ENCODE results near the gene IQGAP3.
A peak's percentile ranks its signal among the peaks of the same experiment; 100 is the strongest.

Gene IQGAP3

DNA sequence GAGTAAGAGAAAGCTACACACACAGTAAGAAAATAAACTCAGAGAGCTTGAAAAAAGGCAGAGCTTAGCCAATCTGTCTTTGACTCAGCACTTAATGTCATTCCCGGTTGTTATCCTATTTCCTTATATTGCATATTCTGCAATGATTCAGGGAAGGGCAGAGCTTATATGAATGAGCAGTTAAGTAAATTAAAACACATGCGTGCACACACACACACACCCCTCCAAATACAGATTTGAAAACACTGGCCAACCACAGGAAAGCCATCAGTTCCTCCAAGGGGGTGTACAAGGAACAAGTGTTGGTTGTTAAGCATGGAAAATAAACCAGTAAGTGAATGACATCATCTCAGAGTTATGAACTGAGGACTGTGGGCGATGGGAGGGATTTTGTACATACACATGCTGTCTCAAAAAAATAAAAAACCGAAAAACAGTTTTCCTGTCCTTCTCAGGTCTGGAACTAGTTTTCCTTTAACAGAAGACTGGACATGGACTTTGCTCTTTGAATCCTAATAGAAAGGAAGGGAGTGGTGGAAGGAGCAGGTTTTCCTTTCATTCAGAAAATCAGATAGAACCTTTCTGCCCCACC, 1.0 kb downstream of the IQGAP3 start:
- peak in 1 of 2 donors; percentile 10 for DNase-seq

DNA sequence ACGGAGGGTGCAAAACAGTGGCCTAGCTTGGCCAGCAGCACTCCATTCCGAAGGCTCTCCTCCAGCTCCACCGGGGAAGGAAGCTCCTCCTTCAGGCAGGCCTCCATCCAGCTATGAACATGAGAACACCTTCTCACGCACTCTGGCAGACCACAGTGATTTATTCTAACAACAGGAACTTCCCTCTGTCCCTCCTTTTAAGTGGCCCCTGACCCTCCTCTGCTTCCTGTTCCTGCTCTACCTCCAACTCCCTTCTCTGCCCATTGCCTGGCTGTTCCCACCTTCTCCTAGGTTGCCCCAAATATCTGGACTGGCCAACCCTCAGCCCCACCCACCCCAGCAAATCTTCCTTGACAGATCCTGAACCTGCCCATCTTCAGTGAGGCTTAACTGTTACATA, 5.9 kb downstream of the IQGAP3 start:
- no peak for DNase-seq

DNA sequence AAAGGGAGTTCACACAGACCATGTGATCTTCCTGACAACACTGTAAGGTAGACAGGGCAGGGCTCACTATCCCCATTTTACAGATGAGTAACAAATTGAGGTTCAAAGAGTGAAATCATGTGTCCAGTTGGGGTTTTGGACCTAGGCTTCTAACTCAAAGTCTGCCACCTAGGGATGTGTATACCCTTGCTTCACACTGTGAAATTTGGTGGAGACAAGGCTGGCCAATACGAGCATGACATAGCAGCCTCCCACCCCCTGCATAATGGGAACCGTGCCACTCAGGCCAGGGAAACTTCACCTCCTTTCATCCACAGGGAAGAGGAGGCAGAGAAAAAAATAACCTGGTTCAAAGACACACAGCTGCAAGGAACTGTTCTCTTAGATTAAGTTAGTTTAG, 6.8 kb downstream of the IQGAP3 start:
- DNase-seq: no peak

DNA sequence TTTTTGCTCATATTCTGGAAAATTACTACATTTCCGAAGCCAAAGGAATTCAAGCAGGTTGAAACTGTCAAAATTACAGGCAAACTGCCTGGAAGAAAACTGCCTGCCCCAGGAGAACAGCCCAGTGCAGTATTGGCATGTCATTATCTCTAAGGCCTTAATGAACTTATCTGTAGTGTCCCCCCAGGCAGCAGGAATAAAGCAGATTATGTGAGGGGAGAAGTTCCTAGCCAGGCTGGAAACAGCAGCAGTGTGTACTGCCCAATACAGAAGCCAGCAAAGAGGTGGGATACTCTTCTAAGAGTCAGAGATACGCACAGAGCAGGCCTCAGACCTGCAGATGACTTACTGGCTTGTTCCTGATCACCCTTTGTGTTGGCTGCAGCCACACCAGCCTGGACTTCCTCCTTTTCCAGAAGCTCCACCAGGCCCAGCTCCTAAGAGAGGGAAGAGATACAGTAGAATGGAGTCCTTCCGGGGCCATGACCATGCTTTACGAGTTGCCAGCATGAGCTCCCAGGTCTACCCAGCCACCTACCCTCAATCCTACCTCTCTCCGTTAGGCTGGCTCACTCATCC, 11.7 kb downstream of the IQGAP3 start:
- DNase-seq: no peak

DNA sequence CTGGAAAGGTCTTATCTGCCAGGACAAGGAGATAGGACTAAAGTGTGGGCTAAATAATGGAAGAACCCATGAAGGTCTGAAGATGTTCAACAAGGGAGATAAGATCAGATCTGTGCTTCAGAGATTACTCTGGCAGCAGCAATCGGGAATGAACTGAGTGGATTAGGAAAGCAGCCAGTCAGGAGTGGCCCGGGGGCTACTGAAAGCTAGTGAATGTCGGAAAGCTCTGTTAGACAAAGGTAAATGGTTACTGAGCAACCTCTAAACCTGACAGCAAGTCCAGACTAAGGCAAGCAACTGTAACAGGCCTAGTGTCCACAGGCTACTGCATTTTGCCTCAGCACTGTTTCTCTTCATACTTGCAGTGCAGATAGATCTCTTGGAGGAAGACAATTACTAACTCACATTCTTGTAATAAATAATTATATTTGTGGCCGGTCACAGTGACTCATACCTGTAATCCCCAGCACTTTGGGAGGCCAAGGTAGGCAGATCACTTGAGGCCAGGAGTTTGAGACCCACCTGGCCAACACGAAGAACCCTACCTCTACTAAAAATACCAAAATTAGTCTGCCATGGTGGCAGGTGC, 12.5 kb downstream of the IQGAP3 start:
- DNase-seq: no peak

DNA sequence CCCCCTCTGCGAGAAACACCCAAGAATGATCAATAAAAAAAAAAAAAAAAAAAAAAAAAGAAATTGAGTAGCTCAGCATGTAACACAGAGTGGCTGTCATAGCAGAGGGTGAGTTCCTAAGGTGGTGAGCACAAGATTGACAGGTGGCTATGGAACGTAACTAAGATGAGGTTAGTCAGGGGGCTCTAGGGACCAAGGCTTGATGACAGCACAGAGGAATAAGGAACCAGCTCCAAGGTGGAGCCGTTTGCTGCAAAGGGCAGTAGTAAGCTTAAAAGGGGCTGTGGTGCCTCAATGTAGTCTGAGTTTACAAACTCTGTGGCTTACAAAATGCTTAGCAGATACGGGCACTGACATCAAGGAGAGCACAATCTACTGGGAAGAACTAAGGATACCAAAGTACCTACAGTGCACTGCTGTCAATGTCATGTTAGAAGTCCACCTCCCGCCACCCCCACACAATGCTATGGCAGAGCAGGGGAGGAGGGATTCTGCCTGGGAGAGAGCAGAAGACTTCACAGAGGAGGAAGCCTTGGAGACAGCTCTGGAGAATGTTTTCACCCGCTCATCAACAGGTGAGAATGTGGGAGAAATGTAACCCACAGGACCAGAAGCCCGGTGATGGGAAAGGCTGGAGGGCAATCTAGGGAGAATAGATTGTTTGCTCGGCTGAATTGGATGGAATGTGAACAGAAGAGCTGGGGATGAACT, 13.1 kb downstream of the IQGAP3 start:
- no peak for DNase-seq

DNA sequence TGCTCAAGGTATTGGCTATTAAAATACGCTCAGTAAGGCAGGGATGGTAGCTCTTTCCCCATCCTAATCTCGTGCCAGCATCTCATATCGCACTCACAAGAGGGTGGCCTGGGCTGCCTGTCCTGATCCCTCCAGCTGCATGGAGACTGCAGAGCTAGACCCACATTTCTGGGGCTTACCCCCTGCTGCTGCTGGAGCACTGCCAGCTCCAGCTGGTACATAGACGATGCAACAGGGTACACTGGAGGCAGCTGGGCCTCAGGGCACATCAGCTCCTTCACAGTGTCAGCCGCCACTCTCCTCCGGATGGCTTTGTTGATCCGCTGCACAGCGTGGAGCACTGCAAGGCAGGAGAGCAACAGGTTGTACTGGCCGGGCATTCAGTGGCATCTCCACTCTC, 16.0 kb downstream of the IQGAP3 start:
- no peak for DNase-seq

DNA sequence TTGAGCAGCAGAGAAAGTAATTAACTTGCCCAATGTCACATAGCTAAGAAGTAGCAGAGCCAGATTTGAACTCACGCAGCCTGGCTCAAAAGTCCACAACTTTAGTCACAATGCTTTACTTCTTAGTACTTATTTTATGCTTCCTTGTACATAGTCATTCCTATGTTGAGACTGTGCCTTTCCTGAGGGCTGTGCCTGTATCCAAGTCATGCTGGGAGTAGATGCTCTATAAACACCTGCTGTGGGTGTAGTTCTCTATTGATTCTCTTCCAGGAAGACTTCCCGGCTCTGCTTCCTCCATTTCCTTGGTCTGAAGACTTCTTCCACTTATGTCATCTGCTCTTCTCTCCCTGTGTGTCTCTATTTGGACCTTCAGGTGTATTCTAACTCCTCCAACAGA, 16.6 kb downstream of the IQGAP3 start:
- DNase-seq: no peak

DNA sequence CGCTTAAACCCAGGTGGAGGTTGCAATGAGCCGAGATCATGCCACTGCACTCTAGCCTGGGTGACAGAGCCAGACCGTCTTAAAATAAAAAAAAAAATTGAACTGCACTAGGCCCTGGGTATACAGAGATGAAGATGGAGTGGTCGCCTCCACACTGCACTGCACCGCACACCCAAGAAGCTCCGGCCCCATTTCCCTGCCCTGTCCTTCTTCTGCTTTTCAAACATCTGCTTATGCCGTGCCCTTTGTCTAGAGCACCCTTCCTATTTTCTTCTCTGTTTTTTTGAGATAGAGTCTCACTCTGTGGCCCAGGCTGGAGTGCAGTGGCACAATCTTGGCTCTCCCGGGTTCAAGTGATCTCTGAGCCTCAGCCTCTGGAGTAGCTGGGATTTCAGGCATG, 17.4 kb downstream of the IQGAP3 start:
- DNase-seq: no peak

DNA sequence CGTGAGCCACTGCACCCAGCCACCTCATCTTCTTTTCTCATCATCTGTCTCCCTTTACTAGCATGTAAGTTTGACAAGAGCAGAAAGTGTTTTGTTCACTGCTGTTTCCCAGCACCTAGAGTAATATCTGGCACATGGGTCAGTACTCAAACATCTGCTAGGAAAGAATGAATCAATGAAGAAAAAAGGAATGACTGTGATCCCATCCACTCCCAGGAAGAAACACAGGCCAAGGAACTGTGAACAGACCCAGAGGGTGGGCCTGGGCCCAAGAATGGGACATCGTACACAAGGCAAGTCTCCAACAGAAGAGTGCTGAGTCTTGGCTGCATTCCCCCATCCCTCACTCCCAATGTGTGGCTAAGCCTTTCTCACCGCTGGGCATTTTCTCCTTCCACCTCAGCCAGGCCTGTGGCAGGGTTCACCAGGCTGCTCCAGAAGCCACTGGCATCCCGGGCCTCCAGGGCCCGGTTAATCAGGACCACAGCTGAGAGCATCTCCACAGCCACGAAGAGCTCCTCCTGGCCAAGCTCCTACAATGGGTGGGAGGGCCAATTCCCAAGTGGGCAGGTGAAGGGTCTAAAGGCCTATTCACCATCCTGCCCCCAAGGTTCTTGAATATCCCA, 18.4 kb downstream of the IQGAP3 start:
- DNase-seq: no peak

DNA sequence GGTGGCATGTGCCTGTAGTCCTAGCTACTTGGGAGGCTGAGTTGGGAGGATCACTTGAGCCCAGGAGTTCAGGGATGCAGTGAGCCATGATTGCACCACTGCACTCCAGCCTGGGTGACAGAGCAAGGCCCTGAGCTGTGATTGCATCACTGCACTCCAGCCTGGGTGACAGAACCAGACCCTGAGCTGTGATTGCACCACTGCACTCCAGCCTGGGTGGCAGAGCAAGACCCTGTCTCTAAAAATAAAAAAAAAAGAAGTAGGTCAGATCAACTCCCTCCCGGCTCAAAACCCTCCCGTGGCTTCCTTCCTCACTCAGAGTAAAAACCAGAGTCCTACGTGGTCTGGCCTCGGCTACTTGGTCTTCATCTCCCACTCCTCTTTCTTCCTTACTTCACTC, 19.4 kb downstream of the IQGAP3 start:
- peak; percentile 35 to 60 for DNase-seq

DNA sequence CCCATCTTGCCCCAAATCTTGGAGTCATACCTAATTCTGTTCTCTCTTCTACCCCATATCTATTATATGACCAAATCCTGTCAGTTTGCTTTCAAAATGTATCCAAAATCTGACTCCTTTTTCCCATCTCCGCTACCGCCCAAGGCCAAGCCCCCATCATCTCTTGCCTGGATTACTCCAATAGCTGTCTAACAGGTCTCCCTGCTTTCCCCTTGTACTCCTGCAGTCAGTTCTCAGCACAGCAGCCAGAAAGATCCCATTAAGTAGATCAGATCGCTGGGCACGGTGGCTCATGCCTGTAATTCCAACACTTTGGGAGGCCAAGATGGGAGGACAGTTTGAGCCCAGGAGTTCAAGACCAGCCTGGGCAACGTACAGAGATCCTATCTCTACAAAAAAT, 19.8 kb downstream of the IQGAP3 start:
- no peak for DNase-seq

DNA sequence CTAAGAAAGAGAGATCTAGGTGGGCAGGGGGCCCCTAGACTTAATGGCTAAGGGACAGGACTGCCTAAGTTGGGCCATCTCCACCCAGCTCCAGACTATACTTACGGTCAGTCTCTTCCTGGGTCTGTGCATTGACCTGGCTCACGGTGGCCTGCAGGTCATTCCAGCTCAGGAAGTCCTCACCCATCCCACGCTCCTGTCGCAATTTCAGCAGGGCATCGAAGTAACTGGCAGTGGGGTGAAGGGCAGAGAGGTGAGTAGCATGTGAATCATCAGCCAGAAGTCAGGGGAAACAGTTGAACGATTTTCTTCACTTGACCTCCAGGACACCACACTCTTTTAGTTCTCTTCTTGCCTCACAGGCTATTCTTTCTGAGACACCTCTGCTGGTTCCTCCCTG, 20.5 kb downstream of the IQGAP3 start:
- no peak for DNase-seq

DNA sequence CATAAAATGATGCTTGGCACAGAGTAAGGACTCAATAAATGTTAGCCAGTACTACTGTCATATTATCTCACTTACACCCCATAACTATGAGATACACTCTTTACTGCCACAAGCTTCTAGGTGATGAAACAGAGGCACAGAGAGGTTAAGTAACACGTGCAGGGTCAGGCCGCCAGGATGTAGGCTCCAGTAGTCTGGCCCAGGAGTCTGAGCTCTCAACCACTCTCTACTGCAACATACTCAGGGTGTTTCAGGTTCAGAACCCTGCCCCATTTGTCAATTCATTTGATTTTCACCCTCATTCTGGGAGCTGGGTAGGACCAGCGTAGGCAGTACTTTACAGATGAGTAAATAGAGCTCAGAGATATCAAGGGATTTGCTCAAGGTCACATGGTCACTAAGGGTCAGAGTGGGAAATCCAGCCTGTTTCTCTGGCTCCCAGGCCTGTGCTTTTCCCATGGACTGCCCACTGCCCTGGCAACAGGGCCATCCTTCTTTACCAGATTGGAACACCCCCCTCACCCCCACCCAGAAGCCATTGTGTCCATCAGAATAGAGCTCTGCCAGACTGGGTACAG, 21.2 kb downstream of the IQGAP3 start:
- DNase-seq: no peak

DNA sequence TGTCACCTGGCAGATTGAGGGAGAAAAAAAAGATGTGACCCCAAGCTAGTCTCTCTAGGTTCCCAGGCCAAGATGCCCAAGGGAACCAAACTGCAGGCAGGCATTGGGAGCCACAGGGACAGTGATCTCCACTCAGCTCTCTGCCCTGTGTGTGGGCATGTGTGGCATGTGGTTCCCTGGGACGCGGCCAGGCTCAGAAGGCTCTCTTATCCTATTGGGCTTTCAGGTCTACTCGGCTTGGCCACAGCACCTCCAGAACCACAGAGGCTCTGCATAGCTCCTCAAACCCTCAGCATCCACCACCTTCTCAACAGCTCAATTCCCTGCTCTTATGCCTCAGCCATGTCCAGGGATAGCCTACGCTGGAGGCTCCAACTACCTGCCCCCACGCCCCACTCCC, 22.0 kb downstream of the IQGAP3 start:
- DNase-seq: no peak

DNA sequence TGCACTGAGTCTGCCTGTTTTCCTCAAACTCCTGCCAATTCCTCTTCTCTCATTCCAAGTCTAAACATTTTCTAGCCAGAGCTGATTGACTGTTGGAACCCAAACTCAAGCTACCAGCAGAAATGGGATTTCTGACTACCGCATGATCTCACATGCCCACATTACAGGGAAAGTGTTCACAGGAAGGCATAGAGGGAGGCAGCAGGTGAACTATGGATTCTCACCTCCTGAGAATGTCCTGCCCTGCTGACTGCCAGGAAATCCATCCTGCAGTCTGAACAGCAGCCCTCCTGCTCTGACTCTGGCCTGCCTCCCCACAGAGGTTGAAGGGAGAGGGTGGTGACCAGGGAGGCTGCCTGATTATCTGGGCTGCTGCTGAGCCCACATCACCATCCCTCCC, 22.5 kb downstream of the IQGAP3 start:
- DNase-seq: no peak

DNA sequence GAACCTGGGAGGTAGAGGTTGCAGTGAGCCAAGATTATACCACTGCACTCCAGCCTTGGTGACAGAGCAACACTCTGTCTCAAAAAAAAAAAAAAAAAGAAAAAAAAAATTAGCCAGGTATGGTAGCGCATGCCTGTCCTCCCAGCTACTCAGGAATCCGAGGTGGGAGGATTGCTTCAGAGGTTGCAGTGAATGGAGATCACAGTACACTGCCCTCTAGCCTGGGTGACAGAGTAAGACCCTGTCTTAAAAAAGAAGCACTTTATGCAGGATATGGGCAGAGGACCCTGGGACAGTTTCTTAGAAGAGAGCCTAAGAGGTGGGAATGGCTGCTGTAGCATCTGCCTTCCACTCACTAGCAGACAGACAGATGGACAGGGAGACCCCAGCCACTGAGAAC, 23.0 kb downstream of the IQGAP3 start:
- no peak for DNase-seq

DNA sequence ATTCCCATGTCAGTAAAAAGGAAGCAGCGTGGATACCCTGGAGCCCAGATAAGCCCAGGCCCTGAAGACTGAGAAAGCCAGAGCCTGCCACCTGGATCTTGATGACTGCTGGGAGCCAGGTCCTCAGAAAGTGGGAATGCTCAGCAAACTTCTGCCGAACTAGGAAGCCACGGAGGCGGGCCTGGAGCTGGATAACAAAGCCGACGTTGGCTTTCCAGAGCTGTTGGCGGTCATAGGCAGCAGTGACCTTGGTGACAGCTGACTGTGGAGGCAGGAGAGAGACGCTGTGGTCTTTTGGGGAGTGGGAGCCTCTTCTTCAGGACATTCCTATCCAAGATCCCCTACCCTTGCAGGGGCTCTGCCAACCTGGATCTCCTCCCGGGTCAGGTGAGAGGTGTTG, 24.4 kb downstream of the IQGAP3 start:
- no peak for DNase-seq

DNA sequence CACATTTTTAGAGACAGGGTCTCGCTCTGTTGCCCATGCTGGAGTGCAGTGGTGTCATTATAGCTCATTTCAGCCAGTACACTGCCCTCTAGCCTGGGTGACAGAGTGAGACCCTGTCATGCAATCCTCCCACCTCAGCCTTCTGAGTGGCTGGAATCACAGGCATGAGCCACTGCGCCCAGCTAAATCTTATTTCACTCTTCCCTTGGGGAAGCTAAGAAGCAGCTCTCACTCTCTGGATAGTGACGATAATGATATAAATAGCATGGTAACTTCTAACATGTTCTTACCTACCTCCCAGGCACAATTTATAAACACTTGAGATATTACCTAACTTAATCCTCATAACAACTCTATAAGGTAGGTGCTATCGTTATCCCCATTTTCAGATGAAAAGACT, 24.9 kb downstream of the IQGAP3 start:
- no peak for DNase-seq

DNA sequence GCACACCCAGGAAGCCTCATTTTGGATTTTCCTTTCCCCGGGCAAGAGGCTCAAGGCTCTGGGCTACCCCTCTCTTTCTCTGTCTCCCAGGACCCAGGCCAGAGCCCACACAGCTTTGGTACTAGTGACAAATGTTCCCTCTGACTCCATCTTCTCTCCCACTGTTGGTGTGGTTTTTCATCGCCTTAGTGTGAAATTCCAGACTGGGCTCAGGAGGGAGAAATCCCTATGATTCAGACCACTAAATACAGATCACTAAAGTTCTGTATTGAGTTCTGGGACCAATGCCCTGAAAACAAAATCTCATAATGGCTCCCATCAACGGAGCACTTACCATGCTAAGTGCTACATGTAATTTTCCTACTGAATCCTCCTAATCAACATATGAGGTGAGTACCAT, 26.1 kb downstream of the IQGAP3 start:
- no peak for DNase-seq

DNA sequence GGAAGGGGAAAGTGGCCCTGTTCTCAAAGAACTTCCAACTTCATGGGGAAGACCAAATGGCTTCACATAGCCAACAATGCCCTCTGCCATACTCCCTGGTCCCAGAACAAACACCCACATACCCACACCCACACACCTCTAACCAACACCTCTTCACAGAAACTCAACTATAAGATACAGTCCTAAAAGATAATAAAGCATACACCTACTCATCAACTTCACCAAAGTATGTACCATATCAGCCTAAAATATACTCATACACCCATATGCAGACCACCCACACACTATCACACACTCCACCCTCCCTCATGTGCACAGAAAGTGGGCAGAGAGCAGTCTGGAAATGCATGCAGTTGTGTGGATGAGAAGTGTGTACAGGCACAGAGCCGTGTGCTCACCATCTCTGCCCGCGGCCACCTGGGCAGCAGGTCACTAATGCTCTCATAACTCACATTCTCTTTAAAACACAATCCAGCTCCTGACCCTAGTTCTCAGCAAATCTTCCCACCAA, 27.7 kb downstream of the IQGAP3 start:
- DNase-seq: no peak

DNA sequence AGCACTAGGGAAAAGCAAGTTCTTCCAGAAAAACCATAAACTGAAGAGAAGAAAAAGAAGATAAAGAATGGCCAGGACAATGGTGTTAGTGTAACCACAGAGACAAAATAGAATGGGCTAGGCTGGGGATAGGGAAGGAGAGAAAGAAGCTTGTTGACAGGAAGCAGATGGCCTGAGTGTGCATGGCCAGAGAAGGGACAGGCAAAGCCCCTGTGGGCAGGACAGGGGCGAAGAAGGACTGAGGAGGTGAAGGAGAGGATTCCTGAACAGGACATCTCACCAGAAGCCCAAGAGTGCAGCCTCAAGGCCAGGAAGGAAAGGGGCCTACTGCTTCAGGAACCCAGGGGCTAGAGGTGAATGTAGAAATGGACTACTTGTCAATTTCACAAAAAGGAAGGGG, 29.3 kb downstream of the IQGAP3 start:
- DNase-seq: no peak

DNA sequence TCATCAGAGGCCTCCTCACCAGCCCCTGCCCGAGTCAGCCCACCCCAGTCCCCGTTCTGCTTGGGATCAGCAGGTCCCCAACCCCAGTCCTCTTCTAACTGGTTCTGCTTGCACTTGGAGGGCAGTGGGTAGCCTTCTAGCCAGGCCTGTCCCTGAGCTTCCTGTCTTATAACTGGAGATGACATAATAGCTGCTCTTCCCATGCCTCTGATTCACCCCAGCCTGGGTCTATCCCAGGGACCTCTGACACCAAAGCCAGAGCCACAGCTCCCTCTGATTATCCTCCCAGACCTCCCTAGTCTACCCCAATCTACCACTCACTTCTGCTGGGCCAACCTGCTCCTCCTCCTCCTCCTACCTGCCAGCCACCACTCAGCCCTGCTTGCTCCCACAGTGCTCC, 31.4 kb downstream of the IQGAP3 start:
- DNase-seq: no peak

Data from bone marrow (tissue), 2 donors.